Epithelial cell of proximal tubule (primary cell): ENCODE measurements around the gene FZD1. TPM values are rescaled to one million over a fixed set of nuclear protein-coding genes. Genes with fewer than 3 reads are reported as not detected.

Experiments used
- DNase-seq: peaks from one replicate; pipeline ENCODE4 v3.0.0-alpha.2; 2011; ENCODE audit warnings: low read depth
- H3K4me3 ChIP-seq: 2 replicates; pipeline ENCODE4 v1.5.1; 2011; ENCODE audit warnings: low read depth, mild to moderate bottlenecking, low read length
- CTCF ChIP-seq: conservative IDR thresholded peaks from 2 replicates; pipeline ENCODE4 v1.5.1; 2012; ENCODE audit warnings: low read depth, mild to moderate bottlenecking, low read length
- total RNA-seq: library from RNA; depleted of rRNA; stranded (reverse); fragments of >200 nt; gene quantifications from 2 replicates; pipeline ENCODE4 v1.2.3, GENCODE V29; 2015

FZD1 gene
- total RNA-seq, 1 donor from 2014 or later = 4.7 TPM

- no peak for TF ChIP-seq CTCF
- DNase-seq = no peak
- H3K4me3 ChIP-seq = no peak overlapping the region
Measured at GRCh38 chr7:91276909-91277308, 12.7 kb downstream of the FZD1 start.

- no peak overlapping the region for H3K4me3 ChIP-seq
- no peak for DNase-seq
- TF ChIP-seq CTCF = no peak
Measured at GRCh38 chr7:91280185-91280584, 16.0 kb downstream of the FZD1 start.

GRCh38 chr7:91280604-91281003 lies 16.4 kb downstream of the FZD1 start:
- TF ChIP-seq CTCF = no peak
- H3K4me3 ChIP-seq = no peak overlapping the region
- DNase-seq = no peak

- no peak for TF ChIP-seq CTCF
- no peak for DNase-seq
Measured at GRCh38 chr7:91285696-91286355, 21.6 kb downstream of the FZD1 start.

GRCh38 chr7:91286432-91286831 lies 22.2 kb downstream of the FZD1 start:
- no peak for TF ChIP-seq CTCF
- DNase-seq = no peak
- H3K4me3 ChIP-seq = no peak overlapping the region

More at GRCh38 chr7:91285696-91286355, 21.6 kb downstream of the FZD1 start:
- H3K4me3 ChIP-seq = no peak overlapping the region

GRCh38 chr7:91287371-91288084 lies 23.3 kb downstream of the FZD1 start:
- TF ChIP-seq CTCF = peak; percentile 53
- H3K4me3 ChIP-seq = no peak overlapping the region
- DNase-seq = no peak

- peak; percentile 74 for TF ChIP-seq CTCF
- H3K4me3 ChIP-seq = no peak overlapping the region
- DNase-seq = no peak
Measured at GRCh38 chr7:91288208-91288824, 24.1 kb downstream of the FZD1 start.
